ENCODE data around the gene SFMBT1.
"Not testable (repeated sequence)": the region's sequence is repeated elsewhere in the genome, so short reads cannot be mapped to it uniquely, and the experiment has no call there.

SFMBT1 gene

DNA sequence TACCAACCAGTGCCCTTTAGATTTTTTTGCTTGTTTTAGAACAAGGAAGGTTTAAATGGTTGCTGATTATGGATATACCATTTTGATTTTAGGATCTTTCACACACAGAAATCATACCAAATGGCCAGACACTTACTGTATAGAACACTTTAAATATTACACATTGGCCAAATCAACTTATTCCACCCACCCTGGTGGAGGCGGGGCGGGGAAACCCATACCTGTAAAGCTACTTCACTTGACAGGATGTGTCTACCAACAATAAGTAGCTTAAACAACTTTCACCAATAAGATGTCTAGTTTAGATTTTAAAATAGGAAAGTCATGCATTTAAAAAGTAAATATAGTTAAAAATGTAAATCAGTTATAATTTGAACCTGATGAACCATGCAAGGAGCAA, 17.0 kb upstream of the SFMBT1 start:
- H3K4me3 ChIP-seq (ENCODE audit: low read depth, low read length) = no peak overlapping the region
- TF ChIP-seq, protein P1, sequence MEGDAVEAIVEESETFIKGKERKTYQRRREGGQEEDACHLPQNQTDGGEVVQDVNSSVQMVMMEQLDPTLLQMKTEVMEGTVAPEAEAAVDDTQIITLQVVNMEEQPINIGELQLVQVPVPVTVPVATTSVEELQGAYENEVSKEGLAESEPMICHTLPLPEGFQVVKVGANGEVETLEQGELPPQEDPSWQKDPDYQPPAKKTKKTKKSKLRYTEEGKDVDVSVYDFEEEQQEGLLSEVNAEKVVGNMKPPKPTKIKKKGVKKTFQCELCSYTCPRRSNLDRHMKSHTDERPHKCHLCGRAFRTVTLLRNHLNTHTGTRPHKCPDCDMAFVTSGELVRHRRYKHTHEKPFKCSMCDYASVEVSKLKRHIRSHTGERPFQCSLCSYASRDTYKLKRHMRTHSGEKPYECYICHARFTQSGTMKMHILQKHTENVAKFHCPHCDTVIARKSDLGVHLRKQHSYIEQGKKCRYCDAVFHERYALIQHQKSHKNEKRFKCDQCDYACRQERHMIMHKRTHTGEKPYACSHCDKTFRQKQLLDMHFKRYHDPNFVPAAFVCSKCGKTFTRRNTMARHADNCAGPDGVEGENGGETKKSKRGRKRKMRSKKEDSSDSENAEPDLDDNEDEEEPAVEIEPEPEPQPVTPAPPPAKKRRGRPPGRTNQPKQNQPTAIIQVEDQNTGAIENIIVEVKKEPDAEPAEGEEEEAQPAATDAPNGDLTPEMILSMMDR (IDR thresholded peaks at IDR 0.05; ENCODE audit: low read depth, low read length) = no peak

DNA sequence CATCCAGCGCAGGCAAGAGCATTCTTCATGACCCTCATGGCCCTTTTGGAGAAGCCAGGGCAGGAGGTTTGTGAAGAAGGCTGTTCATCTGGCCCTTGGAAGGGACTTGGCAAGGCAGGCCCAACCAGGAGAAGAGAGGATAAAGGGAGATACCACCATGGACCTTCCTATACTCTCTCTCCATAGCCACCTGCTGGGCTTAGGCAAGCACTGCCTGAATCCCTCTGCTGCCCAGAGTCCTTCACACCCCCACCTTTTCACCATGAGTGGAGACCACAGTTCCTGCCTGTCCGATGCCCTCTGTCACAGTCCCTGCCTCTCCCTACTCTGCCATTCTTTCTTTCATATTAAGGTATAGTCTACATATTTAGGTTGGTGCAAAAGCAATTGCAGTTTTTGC, 10.6 kb upstream of the SFMBT1 start:
- H3K4me3 ChIP-seq (ENCODE audit: low read depth, low read length) = no peak overlapping the region
- TF ChIP-seq, protein P1 (IDR thresholded peaks at IDR 0.05; ENCODE audit: low read depth, low read length) = peak; percentile 33; the same call in 1 of the 2 replicates

DNA sequence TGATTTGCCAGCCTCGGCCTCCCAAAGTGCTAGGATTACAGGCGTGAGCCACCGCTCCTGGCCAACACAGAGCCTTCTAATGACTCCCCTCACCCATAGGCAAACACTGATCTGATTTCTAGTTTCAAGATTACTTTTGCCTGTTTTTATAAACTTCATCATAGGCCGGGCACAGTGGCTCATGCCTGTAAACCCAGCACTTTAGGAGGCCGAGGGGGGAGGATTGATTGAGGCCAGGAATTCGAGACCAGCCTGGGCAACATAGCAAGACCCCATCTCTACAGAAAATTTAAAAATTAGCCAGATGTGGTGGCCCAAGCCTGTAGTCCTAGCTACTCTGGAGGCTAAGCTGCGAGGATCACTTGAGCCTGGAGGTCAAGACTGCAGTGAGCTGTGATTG, 8.4 kb upstream of the SFMBT1 start:
- H3K4me3 ChIP-seq (ENCODE audit: low read depth, low read length) = not testable (repeated sequence)

DNA sequence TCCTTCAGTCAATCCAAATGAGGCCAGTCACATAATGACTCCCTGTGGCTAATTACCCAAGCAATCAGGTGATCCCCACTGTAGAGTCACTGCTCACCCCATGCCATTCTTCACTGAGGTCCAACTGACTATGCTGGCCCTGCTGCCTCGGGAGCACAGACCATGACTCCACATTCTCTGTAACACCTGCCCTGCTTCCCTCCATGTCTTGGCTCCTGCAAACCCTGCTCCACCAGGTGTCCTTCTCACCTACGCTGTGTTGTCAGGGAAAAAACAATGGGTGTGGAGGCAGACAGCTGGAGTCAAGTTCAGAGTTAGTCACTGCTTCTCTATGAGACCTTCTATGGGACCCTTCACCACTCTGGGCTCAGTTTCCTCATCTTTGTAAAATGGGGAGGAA, 6.1 kb upstream of the SFMBT1 start:
- no peak overlapping the region for H3K4me3 ChIP-seq (ENCODE audit: low read depth, low read length)
- TF ChIP-seq, protein P1 (IDR thresholded peaks at IDR 0.05; ENCODE audit: low read depth, low read length) = no peak

DNA sequence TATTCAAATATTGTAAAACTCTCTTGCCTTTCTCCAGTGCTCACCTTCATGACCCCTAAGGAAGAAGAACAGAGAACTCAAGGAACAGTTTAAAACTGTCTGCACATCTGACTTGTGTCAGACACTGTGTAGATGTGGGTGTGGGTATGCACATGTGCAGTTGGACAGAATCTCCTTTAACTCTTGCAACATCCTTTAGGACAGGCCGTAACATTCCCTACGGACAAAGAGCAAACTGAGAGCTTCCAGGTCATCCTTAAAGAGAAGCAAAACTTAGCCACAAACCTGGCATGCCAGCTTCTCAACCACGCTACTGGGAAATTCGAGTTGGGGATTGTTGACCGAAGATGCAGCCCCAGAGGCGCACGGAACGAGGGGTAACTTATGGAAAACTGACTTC, 4.1 kb upstream of the SFMBT1 start:
- H3K4me3 ChIP-seq (ENCODE audit: low read depth, low read length) = no peak overlapping the region
- TF ChIP-seq, protein P1 (IDR thresholded peaks at IDR 0.05; ENCODE audit: low read depth, low read length) = no peak

DNA sequence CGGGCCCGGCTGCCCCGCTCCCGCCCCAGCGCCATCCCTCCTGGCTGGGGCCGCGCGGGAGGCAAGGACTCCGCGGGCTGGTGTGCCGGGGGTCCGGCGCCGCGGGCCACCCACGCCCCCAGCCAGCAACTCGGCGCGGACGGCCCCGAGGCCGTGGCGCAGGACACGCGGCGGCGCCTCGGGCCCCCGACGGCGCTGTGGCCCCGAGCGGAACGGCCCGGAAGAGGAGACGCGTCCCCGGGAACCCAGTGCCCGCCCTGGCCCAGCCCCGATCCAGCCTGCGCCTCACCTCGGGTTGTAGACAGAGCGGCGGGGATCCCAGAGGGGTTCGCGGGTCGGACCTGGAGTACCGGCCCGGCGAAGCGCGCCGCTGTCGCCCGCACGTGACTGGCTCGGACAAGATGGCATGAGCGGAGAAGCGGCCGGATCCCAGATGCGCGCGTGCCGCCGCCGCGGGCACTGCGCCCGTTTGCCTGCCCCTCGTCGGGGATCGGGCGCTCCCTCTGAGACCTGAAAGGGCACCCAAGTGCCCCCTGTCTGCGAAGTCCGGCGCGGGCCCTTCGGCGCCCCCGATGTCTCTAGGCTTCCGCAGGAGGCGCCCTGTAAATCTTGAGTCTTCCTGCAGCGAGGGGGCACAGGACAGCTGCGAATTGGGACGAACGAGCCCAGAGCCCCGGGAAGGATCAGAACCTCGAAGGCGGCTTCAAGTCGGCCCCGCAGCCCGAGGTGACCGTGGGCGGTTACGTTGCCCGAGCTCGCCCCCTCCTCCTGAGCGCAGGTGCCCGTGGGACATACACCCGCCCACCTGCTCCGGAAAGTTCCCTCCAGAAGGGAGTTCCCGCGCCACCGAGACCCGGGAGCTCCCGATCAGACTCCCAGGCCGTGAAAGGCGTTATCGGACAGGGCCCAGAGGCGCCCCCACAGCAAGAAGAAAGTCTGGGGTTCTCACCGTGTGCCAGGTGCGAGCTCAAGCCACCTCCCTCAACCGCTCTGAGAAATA, 598 bp upstream of the SFMBT1 start:
- TF ChIP-seq, protein P1 (IDR thresholded peaks at IDR 0.05; ENCODE audit: low read depth, low read length) = 0 out of 2 replicates have a peak, but pooled peaks have one; percentile 12
- peak overlapping the region; percentile 74 for H3K4me3 ChIP-seq (ENCODE audit: low read depth, low read length)

- H3K4me3 ChIP-seq (ENCODE audit: low read depth, low read length) = peak overlapping the region; percentile 64
- TF ChIP-seq, protein P1 (IDR thresholded peaks at IDR 0.05; ENCODE audit: low read depth, low read length) = no peak
These were observed 959 bp downstream of the SFMBT1 start for GRCh38 chr3:53044711-53045517.

All from WI38 (cell line).